Tibial nerve (tissue), 4 donors: ENCODE measurements around the gene SETD1A. TPM values are rescaled to one million over a fixed set of nuclear protein-coding genes. Genes with fewer than 3 reads are reported as not detected.
A peak's percentile ranks its signal among the peaks of the same experiment; 100 is the strongest.

Experiments
- DNase-seq, 2 donors: peaks; one replicate each; pipeline ENCODE4 v3.0.0-alpha.2; 2019; ENCODE audit warnings: low spot score in 2 of 2
- H3K27ac ChIP-seq, 4 donors: fragments of 200-600 bp; sonication (generic) in 3 of 4; one replicate each; pipeline ENCODE4 v1.5.1; 2017 to 2019; ENCODE audit warnings: mild to moderate bottlenecking in 1 of 4
- H3K27me3 ChIP-seq, 2 donors: fragments of 200-600 bp; sonication (generic) in 1 of 2; one replicate each; pipeline versions ENCODE4 v1.5.1 to v1.6.0; 2017 to 2019
- H3K36me3 ChIP-seq, 3 donors: fragments of 200-600 bp; sonication (generic); one replicate each; pipeline ENCODE4 v1.5.1; 2018 to 2019
- H3K4me1 ChIP-seq, 4 donors: fragments of 200-600 bp; sonication (generic) in 3 of 4; one replicate each; pipeline ENCODE4 v1.5.1; 2017 to 2019
- H3K4me3 ChIP-seq, 4 donors: fragments of 200-600 bp; sonication (generic) in 3 of 4; one replicate each; pipeline ENCODE4 v1.5.1; 2017 to 2019; ENCODE audit warnings: mild to moderate bottlenecking in 1 of 4, moderate library complexity in 1 of 4
- H3K9me3 ChIP-seq, 4 donors: fragments of 200-600 bp; sonication (generic) in 3 of 4; one replicate each; pipeline ENCODE4 v1.5.1; 2017 to 2019
- EP300 ChIP-seq, 2 donors: sonication (generic); formaldehyde crosslinking; IDR thresholded peaks; one replicate each; pipeline ENCODE4 v1.6.1; 2017; ENCODE audit warnings: antibody characterized with exemption in 2 of 2, mild to moderate bottlenecking in 1 of 2
- POLR2A ChIP-seq, 2 donors: fragments of 450-650 bp; IDR thresholded peaks; one replicate each; pipeline ENCODE4 v1.6.1; 2017; ENCODE audit warnings: antibody characterized with exemption in 2 of 2, mild to moderate bottlenecking in 2 of 2, moderate library complexity in 2 of 2
- WGBS, 2 donors: methylation state at CpG; one replicate each; pipeline ENCODE4 v1.1.5; 2018; 5-methylcytosine and 5-hydroxymethylcytosine counted together
- total RNA-seq, 4 donors: library from RNA; depleted of rRNA; stranded (reverse); fragments of >200 nt; gene quantifications; one replicate each; pipeline ENCODE4 v1.1.0, GENCODE V29; 2016
- TF ChIP-seq, protein P1 (sequence below), 5 experiments: fragments of 200-600 bp in 3 of 5; fragments of 450-650 bp in 2 of 5; sonication (generic) in 3 of 5; IDR thresholded peaks; one replicate each; pipeline ENCODE4 v1.5.1; 2016 to 2019; ENCODE audit warnings: antibody characterized with exemption in 5 of 5, mild to moderate bottlenecking in 3 of 5, moderate library complexity in 2 of 5

Gene SETD1A
- total RNA-seq, 4 donors from 2014 or later, result 7.9 to 17.1 (median 10.7) TPM

DNA sequence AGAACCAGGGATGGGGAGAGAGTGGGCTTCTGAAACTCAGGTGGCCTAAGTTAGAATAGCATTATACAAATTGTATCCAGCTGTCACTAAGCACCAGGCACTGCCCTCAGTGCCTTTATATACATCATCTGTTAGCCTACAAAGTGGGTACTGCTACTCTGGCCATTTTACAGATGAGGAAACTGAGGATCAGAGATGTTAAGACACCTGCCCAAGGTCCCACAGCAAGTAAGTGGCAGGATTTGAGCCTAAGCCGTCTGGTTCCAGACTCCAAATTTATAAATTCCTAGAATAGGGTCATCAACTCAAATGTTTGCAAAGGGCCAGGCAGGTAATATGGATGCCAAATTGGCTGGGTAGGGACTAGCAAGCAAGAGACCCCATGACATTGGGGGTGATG, 6.4 kb upstream of the SETD1A start:
- TF ChIP-seq POLR2A (IDR thresholded peaks at IDR 0.05) (no peak), EP300 (IDR thresholded peaks at IDR 0.05) (no peak)
- TF ChIP-seq, protein P1, sequence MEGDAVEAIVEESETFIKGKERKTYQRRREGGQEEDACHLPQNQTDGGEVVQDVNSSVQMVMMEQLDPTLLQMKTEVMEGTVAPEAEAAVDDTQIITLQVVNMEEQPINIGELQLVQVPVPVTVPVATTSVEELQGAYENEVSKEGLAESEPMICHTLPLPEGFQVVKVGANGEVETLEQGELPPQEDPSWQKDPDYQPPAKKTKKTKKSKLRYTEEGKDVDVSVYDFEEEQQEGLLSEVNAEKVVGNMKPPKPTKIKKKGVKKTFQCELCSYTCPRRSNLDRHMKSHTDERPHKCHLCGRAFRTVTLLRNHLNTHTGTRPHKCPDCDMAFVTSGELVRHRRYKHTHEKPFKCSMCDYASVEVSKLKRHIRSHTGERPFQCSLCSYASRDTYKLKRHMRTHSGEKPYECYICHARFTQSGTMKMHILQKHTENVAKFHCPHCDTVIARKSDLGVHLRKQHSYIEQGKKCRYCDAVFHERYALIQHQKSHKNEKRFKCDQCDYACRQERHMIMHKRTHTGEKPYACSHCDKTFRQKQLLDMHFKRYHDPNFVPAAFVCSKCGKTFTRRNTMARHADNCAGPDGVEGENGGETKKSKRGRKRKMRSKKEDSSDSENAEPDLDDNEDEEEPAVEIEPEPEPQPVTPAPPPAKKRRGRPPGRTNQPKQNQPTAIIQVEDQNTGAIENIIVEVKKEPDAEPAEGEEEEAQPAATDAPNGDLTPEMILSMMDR (IDR thresholded peaks at IDR 0.05), result no peak
- H3K4me3 ChIP-seq, result no peak overlapping the region
- no peaks in the 10 kb centered on the region for H3K9me3 ChIP-seq
- H3K4me1 ChIP-seq, result peaks cover 0 to 54% (median 26%) of the 10 kb centered on the region in 4 donors
- H3K27me3 ChIP-seq, result no peaks in the 10 kb centered on the region
- H3K27ac ChIP-seq, result peak overlapping the region in 3 of 4 donors; percentile 13 to 97 (median 97)
- WGBS, 2 donors, result 47 to 64% methylated on average over 1 of the region's 1 CpG
- peaks cover 0 to 11% (median 0%) of the 10 kb centered on the region in 3 donors for H3K36me3 ChIP-seq
- DNase-seq, result no peak

DNA sequence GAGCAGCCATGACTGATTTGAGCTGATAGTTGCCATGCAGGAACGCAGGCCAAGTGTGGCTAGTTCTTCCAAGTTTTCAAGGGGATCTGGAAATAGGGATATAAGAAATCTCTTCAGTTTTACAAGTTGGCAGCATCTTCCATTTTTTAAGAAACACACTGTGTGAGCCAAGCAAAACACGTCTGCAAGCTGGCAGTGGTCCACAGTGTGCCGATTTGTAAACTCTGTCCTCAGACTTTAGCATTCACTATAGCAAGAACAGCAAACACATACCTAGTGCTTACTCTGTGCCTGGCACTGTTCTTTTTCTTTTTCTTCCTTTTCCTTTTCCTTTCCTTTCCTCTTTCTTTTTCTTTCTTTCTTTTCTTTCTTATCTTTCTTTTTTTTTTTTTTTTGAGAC, 5.8 kb upstream of the SETD1A start:
- Histone ChIP-seq H3K9me3 (no peaks in the 10 kb centered on the region), H3K27ac (peak overlapping the region in 3 of 4 donors; percentile 13 to 97 (median 97)), H3K27me3 (no peaks in the 10 kb centered on the region), H3K4me1 (peaks cover 0 to 59% (median 28%) of the 10 kb centered on the region in 4 donors), H3K4me3 (no peak overlapping the region), H3K36me3 (peaks cover 0 to 5% (median 0%) of the 10 kb centered on the region in 3 donors)
- no peak for TF ChIP-seq POLR2A (IDR thresholded peaks at IDR 0.05)
- TF ChIP-seq EP300 (IDR thresholded peaks at IDR 0.05), result peak in 1 of 2 donors; percentile 50
- WGBS, 2 donors, result 11 to 22% methylated on average over 3 of the region's 3 CpGs
- peak; percentile 73 to 80 for DNase-seq

DNA sequence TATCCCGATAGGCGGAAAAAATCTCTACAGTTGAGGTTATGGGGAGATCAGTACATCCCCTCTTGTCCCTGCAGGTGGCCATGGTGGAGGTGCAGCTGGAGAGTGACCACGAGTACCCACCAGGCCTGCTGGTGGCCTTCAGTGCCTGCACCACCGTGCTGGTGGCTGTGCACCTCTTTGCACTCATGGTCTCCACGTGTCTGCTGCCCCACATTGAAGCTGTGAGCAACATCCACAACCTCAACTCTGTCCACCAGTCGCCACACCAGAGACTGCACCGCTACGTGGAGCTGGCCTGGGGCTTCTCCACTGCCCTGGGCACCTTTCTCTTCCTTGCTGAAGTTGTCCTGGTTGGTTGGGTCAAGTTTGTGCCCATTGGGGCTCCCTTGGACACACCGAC, 4.4 kb upstream of the SETD1A start:
- 80 to 81% methylated on average over 9 of the region's 9 CpGs for WGBS, 2 donors
- no peaks in the 10 kb centered on the region for H3K36me3 ChIP-seq
- TF ChIP-seq, protein P1 (IDR thresholded peaks at IDR 0.05), result no peak
- TF ChIP-seq POLR2A (IDR thresholded peaks at IDR 0.05) (no peak), EP300 (IDR thresholded peaks at IDR 0.05) (no peak)
- peaks cover 0 to 56% (median 30%) of the 10 kb centered on the region in 4 donors for H3K4me1 ChIP-seq
- no peaks in the 10 kb centered on the region for H3K27me3 ChIP-seq
- no peaks in the 10 kb centered on the region for H3K9me3 ChIP-seq
- peak overlapping the region in 2 of 4 donors; percentile 2 to 55 for H3K27ac ChIP-seq
- DNase-seq, result no peak
- no peak overlapping the region for H3K4me3 ChIP-seq

DNA sequence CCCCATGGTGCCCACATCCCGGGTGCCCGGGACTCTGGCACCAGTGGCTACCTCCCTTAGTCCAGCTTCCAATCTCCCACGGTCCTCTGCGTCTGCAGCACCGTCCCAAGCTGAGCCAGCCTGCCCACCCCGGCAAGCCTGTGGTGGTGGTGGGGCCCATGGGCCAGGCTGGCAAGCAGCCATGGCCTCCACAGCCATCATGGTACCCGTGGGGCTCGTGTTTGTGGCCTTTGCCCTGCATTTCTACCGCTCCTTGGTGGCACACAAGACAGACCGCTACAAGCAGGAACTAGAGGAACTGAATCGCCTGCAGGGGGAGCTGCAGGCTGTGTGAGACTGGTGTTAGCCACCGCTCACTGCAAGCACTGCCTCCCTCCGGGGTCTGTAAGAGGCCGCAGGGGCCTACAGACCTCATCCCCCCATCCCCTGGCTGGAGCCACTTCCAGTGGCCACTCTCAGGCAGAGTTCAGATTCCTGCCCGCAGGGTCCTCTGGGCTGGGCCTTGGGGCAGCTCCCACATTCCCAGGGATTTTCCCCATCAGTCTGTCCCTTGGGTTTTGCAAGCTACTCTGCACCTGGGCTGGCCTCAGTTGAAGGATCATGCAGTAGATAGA, 3.9 kb upstream of the SETD1A start:
- H3K27me3 ChIP-seq, result no peaks in the 10 kb centered on the region
- H3K4me1 ChIP-seq, result peaks cover 0 to 59% (median 33%) of the 10 kb centered on the region in 4 donors
- H3K9me3 ChIP-seq, result no peaks in the 10 kb centered on the region
- no peaks in the 10 kb centered on the region for H3K36me3 ChIP-seq
- DNase-seq, result peak; percentile 29 to 36
- 34 to 36% methylated on average over 10 to 14 of the region's 15 CpGs for WGBS, 2 donors
- no peak overlapping the region for H3K4me3 ChIP-seq
- TF ChIP-seq, protein P1 (IDR thresholded peaks at IDR 0.05), result peak; percentile 47 to 65 (median 51)
- TF ChIP-seq EP300 (IDR thresholded peaks at IDR 0.05) (no peak), POLR2A (IDR thresholded peaks at IDR 0.05) (no peak)
- peak overlapping the region in 2 of 4 donors; percentile 2 to 55 for H3K27ac ChIP-seq

DNA sequence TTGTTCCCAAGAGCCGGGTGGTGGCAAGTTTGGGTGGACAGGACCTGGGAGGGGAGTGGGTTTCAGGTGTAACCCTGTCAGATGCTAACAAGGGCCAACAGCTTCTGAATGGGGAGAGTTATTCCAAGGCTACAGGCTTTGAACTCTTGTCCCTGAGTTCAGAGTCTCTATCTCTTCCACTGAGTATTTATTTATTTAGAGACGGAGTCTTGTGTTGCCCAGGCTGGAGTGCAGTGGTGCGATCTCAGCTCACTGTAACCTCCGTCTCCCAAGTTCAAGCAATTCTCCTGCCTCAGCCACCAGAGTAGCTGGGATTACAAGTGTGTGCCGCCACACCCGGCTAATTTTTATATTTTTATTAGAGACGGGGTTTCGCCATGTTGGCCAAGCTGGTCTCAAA, 2.6 kb upstream of the SETD1A start:
- no peak overlapping the region for H3K4me3 ChIP-seq
- TF ChIP-seq, protein P1 (IDR thresholded peaks at IDR 0.05), result no peak
- TF ChIP-seq EP300 (IDR thresholded peaks at IDR 0.05) (no peak), POLR2A (IDR thresholded peaks at IDR 0.05) (no peak)
- H3K4me1 ChIP-seq, result peaks cover 0 to 68% (median 40%) of the 10 kb centered on the region in 4 donors
- H3K27ac ChIP-seq, result no peak overlapping the region
- no peaks in the 10 kb centered on the region for H3K9me3 ChIP-seq
- H3K27me3 ChIP-seq, result no peaks in the 10 kb centered on the region
- WGBS, 2 donors, result 79% methylated on average over 8 of the region's 8 CpGs
- DNase-seq, result no peak
- peaks cover 0 to 13% (median 2%) of the 10 kb centered on the region in 3 donors for H3K36me3 ChIP-seq
